Jurkat, Clone E6-1 (cell line): ENCODE results near the gene PNPLA2.

Experiments
- DNase-seq: peaks from one replicate; pipeline ENCODE4 v3.0.0-alpha.2; 2011; ENCODE audit warnings: low read depth, low spot score
- H3K4me3 ChIP-seq: 2 replicates; pipeline ENCODE4 v1.5.1; 2011; ENCODE audit warnings: mild to moderate bottlenecking, low read length, control low read depth, moderate library complexity

The PNPLA2 gene

DNA sequence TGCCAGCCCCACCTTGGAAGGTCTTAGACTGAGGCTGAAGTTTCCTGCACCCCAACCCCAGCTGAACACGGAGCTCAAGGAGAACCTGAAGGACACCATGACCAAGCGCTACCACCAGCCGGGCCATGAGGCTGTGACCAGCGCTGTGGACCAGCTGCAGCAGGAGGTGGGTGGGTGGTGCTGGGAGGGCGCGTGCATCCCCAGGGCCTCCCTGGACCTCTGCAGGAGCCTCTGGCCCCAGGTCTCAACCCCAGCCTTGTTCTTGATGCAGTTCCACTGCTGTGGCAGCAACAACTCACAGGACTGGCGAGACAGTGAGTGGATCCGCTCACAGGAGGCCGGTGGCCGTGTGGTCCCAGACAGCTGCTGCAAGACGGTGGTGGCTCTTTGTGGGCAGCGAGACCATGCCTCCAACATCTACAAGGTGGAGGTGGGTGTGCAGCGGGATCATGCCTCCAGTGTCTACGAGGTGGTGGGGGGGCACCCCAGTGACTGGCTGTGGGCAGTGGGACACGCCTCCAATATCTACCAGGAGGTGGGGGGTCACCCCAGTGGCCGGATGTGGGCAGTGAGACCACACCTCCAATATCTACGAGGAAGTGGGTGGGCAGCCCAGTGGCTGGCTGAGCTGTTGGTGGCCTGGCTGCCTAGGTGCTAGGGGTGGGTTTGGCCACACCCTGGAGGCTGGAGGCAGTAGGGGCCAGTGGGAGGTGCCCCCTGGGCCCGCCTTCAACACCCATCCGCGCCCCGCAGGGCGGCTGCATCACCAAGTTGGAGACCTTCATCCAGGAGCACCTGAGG, 18.7 kb downstream of the PNPLA2 start:
- DNase-seq: no peak
- no peak overlapping the region for H3K4me3 ChIP-seq

DNA sequence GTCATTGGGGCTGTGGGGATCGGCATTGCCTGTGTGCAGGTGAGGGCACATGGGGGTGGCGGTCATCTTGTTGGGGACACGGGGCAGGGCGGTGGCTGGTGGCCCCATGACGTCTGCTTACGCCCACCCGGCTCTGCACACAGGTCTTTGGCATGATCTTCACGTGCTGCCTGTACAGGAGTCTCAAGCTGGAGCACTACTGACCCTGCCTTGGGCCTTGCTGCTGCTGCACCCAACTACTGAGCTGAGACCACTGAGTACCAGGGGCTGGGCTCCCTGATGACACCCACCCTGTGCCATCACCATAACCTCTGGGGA, 19.2 kb downstream of the PNPLA2 start:
- H3K4me3 ChIP-seq: no peak overlapping the region
- no peak for DNase-seq

DNA sequence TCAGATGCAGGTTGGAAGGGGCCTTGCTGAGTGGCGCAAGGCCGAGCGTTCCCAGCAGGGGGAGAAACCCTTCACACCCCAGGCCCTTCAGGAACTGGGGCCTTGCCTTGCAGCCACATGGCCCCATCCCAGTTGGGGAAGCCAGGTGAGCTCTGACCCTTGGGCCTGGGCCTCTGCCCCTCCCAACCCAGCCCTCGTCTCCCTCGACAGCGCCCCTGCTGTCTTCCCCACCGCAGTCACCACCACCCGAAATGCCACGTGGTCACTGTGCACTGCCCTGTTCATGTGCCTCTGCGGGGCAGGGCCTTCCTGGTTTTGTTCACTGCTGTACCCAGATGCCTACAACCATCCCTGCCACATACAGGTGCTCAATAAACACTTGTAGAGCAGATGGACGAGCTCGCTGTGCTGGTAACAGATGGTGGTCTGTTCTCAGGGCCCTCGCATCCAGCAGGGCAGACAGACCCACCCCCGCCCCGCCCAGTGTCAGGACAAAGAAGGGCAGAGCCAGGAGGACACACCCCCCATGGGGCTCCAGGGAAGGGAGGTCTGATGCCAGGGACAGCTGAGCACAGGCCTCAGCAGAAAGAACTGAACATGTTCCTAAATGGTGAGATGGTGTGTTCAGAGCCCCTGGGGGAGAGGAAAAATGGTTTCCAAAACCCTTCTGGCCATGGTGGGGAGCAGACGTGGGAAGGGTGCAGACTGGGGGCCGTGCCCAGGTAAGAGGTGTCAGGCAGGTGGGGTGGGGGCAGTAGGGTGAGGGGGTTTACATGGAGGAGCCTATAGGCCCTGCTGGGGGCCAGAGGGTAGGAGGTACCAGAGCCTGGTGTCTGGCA, 19.9 kb downstream of the PNPLA2 start:
- no peak overlapping the region for H3K4me3 ChIP-seq
- DNase-seq: no peak

DNA sequence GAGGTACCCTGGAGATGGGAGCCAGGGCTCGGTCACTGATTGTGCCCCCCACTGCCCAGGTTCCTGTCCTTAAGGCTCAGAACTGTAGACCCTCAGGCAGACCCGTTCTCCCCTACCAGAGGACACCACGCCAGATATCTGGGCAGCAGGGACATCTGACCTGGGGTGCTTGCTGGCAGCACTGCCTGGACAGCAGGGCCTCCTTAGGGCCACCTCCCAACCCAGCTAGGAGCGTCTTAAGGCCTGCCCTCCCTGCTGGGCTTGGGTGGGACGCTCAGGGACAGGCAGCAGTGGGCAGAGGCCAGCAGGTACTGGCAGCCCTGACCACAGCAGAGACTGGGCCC, 20.5 kb downstream of the PNPLA2 start:
- no peak overlapping the region for H3K4me3 ChIP-seq

DNA sequence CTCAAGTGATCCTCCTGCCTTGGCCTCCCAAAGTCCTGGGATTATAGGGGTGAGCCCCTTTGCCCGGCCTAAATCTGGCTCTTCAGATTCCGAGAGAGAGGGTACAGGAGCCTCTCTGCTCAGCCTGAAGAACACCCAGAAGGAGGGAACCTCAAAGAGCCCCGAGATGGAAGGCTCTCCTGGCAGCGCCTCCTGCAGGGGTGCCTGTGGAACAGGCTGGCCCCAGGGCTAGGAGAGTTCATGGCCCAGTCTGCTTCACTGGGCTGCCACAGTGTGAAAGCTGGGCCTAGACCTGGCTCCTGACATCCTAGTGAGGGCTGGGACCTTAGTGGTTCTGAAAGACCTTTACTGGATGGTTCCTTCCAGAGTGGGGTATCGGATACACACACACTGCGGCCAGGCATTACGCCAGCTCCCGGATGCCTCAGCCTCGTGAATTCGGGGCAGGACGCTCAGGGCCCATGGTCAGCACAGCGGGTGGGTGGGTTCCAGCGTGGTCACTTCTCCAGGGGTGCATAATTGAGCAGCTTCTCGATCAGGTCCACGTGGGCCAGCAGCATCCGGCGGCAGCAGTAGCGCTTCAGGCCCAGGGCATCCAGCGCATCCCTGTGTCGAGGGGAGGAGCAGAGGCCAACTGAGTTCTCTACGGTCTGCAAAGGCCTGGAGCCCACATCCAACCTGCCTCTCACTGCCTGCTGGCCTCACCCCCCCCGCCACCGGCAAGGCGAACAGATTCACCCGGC, 21.3 kb downstream of the PNPLA2 start:
- H3K4me3 ChIP-seq: no peak overlapping the region
- DNase-seq: no peak

More for the DNA sequence above, 20.5 kb downstream of the PNPLA2 start:
- no peak for DNase-seq

DNA sequence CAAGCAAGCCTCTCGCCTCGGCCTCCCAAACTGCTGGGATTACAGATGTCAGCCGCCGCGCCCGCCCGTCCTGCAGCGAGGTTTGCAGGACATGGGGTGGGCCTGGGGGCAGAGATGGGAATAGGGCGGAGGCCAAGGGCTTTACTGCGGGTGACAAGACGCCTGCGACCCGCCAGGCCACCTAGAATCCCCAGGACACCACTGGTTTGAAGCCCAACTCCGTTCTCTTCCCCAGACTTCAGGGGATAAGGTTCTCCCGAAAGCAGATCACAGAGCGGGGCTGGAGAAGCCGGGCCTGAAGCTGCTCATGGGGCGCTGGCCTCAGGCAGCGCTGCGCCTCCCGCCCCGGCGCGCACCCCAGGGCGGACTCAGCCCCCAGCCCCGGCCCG, 23.3 kb downstream of the PNPLA2 start:
- DNase-seq: no peak
- peak overlapping the region; percentile 92 for H3K4me3 ChIP-seq

DNA sequence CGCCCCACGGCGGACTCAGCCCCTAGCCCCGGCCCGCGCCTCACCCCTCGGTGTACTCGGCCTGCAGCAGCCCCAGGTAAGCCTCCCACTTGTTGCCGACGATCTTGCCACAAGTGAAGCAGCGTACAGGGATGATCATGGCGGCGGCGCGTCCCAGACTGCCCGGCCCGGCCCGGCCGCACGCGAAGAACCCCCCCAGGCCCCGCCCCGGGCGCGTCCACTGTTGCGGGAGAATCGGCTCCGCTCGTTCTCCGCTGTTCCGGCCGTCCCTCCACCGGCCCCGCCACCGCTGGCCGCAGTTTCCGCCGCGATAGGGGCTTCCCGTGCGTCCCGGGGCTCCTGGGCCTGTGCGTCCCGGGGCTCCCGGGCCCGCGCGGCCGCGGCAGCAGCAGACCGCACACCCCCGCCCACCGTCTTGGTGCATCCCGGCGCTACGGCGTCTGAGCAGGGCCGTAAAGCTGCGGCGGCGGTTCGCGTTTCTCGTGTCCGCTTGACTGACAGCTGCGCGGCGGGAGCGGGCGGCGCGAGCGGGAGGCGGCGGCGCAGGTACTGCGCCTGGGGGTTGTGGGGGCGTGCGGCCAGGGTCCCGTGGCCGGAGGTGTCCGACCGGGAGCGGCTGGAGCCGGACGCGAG, 23.8 kb downstream of the PNPLA2 start, which contains the start of the genes POLR2L and TSPAN4:
TSS of gene POLR2L (minus strand) at position 160 of the 633 bp plus-strand sequence. CDS start at position 139, 21 bp downstream.
TSS of gene TSPAN4 (plus strand) at position 483 of the 633 bp plus-strand sequence. CDS start 7,453 bp downstream, outside the sequence.
- peak within 1 kb of the TSS; percentile 92 for H3K4me3 ChIP-seq
- peak; percentile 78 for DNase-seq

DNA sequence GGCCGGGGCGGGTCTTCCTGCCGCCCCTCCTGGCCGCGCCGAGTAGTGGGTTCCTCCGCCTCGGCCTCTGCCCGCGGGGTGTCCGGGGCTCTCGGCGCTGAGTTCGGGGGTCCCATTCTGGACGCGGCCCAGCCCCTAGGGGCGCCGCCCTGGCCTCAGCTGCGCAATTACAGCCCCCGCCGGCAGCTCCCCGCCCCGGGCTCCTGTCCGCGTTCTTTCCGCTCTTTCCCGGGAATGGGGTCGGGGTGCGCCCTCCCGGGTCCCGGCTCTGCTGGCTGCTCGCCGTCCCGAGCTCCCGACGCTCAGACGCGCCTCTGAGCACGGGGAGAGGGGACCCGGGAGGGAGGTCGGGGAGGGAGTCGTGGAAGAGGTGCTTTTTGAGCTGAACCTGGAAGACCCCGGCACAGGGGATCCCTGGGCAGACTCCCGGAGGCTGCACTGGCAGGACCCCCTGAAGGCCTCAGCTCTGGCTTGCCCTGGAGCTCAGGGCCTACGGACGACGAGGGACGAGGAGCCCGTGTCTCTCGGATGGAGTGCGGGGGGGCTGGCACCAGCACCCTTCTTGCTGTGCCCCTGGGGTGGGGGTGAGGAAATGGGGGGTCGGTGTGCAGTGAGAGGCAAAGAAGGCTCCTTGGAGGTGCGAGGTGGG, 24.5 kb downstream of the PNPLA2 start:
- DNase-seq: no peak

DNA sequence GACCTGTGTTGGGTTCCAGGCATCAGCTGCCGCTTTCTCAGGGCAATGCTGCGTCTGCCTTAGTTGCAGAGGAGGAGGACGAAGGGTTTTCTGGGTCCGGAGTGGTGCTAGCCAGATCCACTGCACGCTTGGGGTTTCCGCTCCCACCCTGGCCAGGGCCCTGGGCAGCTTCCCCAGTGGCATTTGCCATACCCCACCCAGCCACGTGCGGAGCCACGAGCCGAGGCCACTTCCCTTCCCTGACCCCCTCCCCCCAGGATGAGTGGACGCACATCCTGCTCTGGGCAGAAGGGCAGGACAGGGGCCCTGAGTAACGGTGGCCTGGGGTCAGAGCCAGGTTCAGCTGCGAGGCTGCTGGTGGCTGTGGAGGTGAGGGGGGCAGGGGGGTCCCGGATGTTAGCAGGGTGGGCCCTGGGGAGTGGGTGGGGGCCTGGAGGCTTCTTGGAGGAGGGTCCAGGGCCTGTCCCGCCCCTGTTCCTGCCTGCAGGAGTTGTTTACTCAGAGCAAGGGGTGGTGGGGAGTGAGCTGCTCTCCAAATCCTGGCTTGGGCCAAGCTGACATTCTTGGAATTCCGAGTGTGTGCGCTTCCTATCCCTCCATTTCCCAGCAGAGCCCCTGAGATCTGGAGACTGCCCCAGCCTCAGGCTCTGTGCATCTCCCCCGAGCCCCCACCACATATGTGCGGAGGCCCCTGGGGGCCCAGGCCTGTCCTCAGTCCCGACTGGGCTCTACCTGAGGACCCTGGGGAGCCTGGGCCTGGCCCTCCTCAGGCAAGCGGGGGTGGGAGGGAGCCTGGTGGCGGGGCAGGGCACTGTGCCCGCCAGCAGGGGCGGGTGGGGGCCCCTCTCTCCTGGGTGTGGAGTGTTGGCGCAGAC, 25.3 kb downstream of the PNPLA2 start:
- peak overlapping the region; percentile 92 for H3K4me3 ChIP-seq
- DNase-seq: no peak

More for the DNA sequence above, 24.5 kb downstream of the PNPLA2 start:
- H3K4me3 ChIP-seq: peak overlapping the region; percentile 92

DNA sequence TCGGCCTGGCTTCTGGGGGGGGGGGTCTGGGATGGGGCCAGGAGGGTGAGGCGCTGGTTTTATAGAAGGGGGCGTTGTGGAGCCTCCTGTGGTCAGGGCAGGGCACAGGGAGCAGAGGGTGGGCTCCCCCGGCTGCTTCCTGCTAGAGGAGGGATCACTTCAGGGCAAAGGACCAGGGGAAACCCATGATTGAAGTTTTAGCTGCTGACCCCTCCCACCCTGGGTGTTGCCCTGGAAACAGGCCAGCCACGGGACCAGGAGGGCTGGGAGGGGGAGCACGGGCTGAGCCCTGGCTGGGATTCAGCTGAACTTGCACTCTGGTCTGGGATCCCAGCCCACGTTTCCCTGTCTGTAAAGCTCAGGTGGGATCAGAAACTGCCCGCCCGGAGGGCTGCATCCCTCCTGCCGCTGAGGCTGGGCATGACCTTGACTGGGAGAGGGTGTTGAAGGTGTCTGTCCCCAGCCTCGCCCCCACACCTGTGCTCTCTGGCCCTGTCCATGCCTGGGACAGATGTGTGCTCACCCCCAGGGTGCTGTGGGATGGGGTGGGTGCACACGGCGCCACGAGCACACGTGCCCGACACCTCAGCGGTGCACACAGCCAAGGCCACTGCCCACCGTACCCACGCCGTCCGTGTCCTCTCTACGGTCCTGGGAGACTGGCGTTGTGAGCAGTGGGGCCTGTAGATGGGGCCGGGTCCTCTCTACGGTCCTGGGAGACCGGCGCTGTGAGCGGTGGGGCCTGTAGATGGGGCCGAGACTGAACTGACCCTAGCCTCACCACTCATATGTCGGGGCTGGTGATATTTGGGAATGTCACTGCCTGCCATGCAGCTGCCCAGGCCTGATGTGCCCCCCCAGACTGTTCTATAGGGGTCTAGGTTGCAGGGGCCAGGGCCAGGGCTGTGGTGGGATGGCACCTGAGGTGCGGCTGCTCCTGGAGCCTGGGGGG, 26.3 kb downstream of the PNPLA2 start:
- H3K4me3 ChIP-seq: no peak overlapping the region; the same call in none of the 2 replicates
- DNase-seq: peak; percentile 78

DNA sequence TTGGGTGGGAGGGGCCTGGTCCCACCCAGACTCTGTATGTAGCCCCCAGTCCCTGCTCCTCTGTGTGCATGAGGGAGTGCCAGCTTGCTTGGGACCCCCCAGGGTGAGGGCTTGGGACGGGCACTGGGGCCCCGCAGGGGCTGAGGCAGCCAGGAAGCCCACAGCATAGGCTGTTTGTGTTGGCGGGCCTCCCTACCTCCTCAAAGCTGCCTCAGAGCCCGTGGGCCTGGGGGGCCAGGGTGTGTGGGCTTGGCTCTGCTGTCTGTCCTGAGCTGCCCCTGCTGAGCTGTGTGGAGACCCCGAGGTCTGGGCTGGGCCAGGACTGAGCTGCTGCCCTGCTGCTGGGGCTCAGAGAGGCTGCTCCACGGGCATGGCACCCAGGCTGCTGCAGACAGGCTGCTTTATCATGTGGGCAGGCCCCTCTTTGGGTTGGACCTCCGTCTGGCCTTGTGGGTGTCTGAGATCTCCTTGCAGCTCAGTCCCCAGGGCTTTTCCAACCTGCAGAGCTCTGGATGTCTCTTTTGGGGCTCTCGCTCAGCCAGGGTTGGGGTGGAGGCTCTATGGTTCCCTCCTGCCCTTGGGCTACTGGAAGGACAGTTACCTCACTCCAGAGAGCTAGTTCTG, 27.3 kb downstream of the PNPLA2 start:
- no peak overlapping the region for H3K4me3 ChIP-seq
- no peak for DNase-seq

DNA sequence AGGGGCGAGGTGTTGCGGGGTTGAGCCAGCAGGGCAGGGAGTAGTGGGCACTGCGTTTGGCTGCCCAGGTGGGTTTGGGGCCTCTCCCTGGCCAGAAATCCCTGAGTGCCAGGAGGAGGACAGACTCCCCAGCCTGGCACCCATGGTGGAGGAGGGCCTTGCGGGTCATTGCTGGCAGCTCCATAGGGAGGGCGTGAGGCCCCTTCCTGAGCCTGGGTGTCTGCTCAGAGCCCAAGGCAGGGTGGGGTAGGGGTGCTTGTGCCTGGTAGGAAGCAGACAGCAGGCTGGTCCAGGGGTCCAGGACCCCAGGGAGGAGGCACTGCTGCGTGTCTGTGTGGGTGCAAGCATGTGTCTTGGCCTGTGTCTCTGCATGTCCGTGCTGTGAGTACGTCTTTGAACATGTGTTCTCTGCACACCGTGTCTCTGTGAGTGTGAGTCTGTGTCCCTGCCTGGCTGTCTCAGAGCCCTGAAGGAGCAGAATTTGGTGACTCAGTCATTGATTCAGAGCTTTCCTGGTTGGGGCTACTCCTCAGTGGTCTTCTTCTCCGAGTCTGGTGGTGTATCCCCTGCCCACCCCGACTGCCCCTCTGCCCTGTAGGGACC, 27.9 kb downstream of the PNPLA2 start:
- no peak overlapping the region for H3K4me3 ChIP-seq
- no peak for DNase-seq

DNA sequence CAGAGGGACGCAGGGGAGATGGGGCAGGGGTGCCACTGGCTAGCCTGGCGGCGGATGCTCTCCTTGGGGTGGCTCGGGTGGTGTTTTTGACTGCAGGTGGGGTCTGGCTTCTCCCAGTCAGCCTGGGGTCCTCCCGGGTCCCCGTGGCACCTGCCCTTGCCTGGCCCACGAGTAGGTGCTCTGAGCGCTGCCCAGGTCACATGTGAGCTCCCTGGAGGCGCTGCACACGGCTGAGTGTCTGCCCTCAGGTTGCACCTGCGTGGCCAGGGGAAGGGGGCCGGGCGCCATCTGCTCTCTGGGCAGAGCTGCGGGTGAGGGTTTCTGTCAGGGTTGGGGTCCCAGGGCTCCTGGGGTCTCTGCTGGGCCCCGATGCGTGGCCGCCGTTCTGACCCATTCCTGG, 29.2 kb downstream of the PNPLA2 start:
- DNase-seq: no peak
- H3K4me3 ChIP-seq: no peak overlapping the region

DNA sequence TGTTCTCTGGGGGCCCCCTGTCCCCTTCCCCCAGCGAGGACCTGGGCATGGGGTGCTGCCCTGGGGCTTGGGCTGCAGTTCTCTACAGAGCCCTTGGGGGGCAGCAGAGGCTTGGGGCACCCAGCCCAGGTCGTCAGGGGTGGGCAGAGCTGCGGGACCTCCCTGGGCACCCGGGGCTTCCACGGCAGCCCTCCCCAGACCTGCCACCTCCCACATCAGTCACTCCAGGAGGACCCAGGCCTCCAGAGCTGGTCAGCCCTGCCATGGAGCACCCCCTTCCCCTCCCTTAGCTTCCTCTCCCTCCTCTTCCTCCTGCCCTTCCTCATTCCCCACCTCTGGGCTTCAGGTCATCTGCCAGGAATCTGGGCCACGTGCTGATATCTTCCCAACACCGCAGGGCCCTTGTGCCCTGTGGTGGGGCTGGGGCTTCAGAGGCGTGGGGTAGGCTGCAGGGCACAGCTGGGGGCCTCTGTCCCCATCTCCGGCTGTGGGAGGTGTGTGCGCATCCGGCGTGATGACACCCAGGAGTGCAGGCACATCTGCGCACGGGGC, 29.7 kb downstream of the PNPLA2 start:
- no peak overlapping the region for H3K4me3 ChIP-seq
- DNase-seq: no peak

DNA sequence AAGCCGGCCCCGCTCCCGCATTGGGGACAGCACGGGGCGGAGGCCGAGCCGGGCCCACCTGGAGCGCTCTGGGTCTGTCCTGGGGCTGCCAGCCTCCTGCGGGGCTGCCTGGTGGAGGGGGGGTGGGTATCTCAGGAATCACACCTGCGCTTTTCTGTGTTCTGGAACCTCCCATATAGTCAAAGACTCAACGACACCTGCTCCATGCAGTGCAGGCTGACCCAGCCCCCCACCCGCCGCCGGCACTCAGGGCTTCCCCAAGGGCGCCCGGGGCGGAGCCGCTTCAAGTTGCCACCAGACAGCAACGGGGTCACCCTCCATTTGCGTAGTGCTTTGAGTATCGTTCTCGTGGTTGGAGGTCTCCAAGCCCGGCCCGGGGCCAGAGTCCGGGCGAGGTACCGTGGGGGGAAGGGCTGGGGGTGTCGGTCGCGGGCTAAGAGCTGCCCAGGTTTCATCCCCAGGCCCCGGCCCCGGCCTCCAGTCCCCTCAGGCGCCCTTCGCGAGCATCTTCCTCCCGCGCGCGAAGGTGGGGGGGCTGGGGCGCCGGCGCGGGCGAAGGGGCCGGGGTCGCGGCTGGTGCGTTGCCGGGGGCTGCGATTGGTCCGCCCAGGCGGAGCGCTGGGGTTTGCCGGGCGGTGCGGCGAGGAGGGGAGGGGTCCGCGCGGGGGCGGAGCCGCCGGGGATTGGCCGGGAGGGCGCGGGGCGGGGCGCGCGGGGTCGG, 30.6 kb downstream of the PNPLA2 start:
- H3K4me3 ChIP-seq: peak overlapping the region; percentile 46
- no peak for DNase-seq
